ENCODE data around the gene VWA8. TPM values are rescaled to one million over a fixed set of nuclear protein-coding genes. Genes with fewer than 3 reads are reported as not detected.

VWA8 gene
- total and polyA plus RNA-seq, 2 of the 8 experiments (the other 6 are each of a cell fraction or from before 2014, with no cell fraction given), result 5.9 to 19.6 TPM

- no peak for FAIRE-seq
These were observed 238.0 kb downstream of the VWA8 start for GRCh38 chr13:41722684-41723535.

More at GRCh38 chr13:41722684-41723535, 238.0 kb downstream of the VWA8 start:
- 91% methylated on average over 4 of the region's 4 CpGs; no CpG with 5 or more reads in 1 of the 2 experiments for WGBS, 2 experiments (ENCODE audit: extremely low coverage in 1 of 2, insufficient coverage in 1 of 2, insufficient read length in 1 of 2, insufficient replicate concordance in 2 of 2, low coverage in 1 of 2, low lambda C conversion rate in 2 of 2, missing lambda C conversion rate in 1 of 2)
- H2AK5ac ChIP-seq (ENCODE audit: low read depth, low read length), result no peak overlapping the region
- ChIA-PET CTCF (ENCODE audit: partially characterized antibody) (interaction anchor here (0.6 kb wide), 1 partner anchor 1957 kb away, joined by 3 read pairs; no protein-coding TSS in a partner anchor), POLR2A (ENCODE audit: partially characterized antibody) (no interaction called here)
- no peak overlapping the region for H3K23ac ChIP-seq (ENCODE audit: insufficient read length)
- H3K9ac ChIP-seq (replicated peaks in 1 of 4; ENCODE audit: extremely low read depth in 1 of 4, low read depth in 3 of 4, low read length in 3 of 4), result no peak overlapping the region
- H3K18ac ChIP-seq (ENCODE audit: extremely low read depth, low read length), result no peak overlapping the region
- H3K4me1 ChIP-seq (replicated peaks in 1 of 4; ENCODE audit: control insufficient read depth in 3 of 4, insufficient read depth in 4 of 4, low read length in 3 of 4), result no peaks in the 10 kb centered on the region
- H4K20me1 ChIP-seq (replicated peaks in 1 of 2; ENCODE audit: control insufficient read depth in 1 of 2, insufficient read depth in 2 of 2, low read length in 2 of 2), result no peaks in the 10 kb centered on the region
- no peaks in the 10 kb centered on the region for H3K79me1 ChIP-seq (ENCODE audit: low read depth, low read length)
- H3K4me2 ChIP-seq (ENCODE audit: insufficient read depth in 1 of 2, low read depth in 2 of 2, low read length in 2 of 2), result no peak overlapping the region
- no peak overlapping the region for H2BK15ac ChIP-seq (ENCODE audit: low read length)
- H2BK12ac ChIP-seq (ENCODE audit: low read depth, low read length), result no peak overlapping the region
- no peak overlapping the region for H2AFZ ChIP-seq (ENCODE audit: low read length)
- H2BK120ac ChIP-seq (replicated peaks; ENCODE audit: low read depth, low read length), result no peak overlapping the region
- DNase-seq (ENCODE audit: low read depth in 1 of 2, low spot score in 2 of 2), result no peak
- H3K79me2 ChIP-seq (ENCODE audit: control insufficient read depth in 1 of 2, insufficient read depth in 2 of 2, low read length in 2 of 2), result no peaks in the 10 kb centered on the region
- no peak overlapping the region for H3K4ac ChIP-seq (replicated peaks; ENCODE audit: insufficient read length, low read depth, low read length)
- no peak overlapping the region for H3K4me3 ChIP-seq (ENCODE audit: extremely low read depth in 1 of 4, insufficient read depth in 2 of 4, low read depth in 3 of 4, low read length in 4 of 4)
- no peak overlapping the region for H4K8ac ChIP-seq (ENCODE audit: extremely low read depth, insufficient read depth, low read length)
- H3K56ac ChIP-seq (replicated peaks; ENCODE audit: insufficient read length, low read depth, low read length), result no peak overlapping the region
- H3K36me3 ChIP-seq (ENCODE audit: control insufficient read depth in 2 of 4, insufficient read depth in 4 of 4, low read length in 3 of 4), result no peaks in the 10 kb centered on the region; a peak in 1 of 8 replicates
- no peak overlapping the region for H4K91ac ChIP-seq (replicated peaks; ENCODE audit: insufficient read length, low read length)
- no peak overlapping the region for H2BK5ac ChIP-seq (ENCODE audit: low read depth, low read length)
- no peak overlapping the region for H3K27ac ChIP-seq (ENCODE audit: low read depth, low read length)
- H2BK20ac ChIP-seq (ENCODE audit: low read length), result no peak overlapping the region
- no peaks in the 10 kb centered on the region for H3K9me3 ChIP-seq (ENCODE audit: insufficient read depth in 2 of 2, low read depth in 1 of 2, low read length in 1 of 2)
- H3K23me2 ChIP-seq (ENCODE audit: low read depth, low read length), result no peaks in the 10 kb centered on the region
- H3K27me3 ChIP-seq (replicated peaks in 1 of 4; ENCODE audit: control insufficient read depth in 3 of 4, extremely low read depth in 1 of 4, insufficient read depth in 3 of 4, low read length in 3 of 4), result no peaks in the 10 kb centered on the region
- no peak overlapping the region for H4K5ac ChIP-seq (ENCODE audit: insufficient read length, low read depth, low read length)
- H3K14ac ChIP-seq (ENCODE audit: insufficient read length), result no peak overlapping the region
- TF ChIP-seq SP1 (IDR thresholded peaks at IDR 0.05; ENCODE audit: low read depth, low read length) (no peak), BACH1 (IDR thresholded peaks at IDR 0.05; ENCODE audit: low read length) (no peak), GTF2F1 (IDR thresholded peaks at IDR 0.05; ENCODE audit: borderline replicate concordance, low read depth, low read length) (no peak), SUZ12 (IDR thresholded peaks at IDR 0.05; ENCODE audit: low read length) (no peak)
